ENCODE results near the gene PQBP1.

Gene PQBP1

DNA sequence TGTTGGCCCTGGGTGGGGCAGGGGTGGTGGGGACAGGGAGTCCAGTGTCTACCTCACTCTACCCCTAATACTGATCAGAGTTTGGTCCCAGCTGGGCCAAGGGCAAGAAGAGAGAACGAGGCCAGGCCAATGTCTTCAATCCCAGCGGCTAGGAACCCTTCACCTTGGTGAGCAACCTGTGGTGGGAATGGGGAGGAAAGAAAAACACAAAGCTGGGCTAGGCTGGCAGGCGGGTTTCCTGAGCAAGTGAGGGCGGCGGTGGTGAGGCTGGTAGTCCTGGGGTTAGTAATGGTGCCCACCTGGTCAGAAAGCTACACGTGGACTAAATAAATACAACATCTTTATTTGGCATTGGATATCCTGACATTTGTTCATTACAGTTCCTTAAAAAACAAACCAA lies 5.6 kb downstream of the PQBP1 start:
- TF ChIP-seq, protein P1, sequence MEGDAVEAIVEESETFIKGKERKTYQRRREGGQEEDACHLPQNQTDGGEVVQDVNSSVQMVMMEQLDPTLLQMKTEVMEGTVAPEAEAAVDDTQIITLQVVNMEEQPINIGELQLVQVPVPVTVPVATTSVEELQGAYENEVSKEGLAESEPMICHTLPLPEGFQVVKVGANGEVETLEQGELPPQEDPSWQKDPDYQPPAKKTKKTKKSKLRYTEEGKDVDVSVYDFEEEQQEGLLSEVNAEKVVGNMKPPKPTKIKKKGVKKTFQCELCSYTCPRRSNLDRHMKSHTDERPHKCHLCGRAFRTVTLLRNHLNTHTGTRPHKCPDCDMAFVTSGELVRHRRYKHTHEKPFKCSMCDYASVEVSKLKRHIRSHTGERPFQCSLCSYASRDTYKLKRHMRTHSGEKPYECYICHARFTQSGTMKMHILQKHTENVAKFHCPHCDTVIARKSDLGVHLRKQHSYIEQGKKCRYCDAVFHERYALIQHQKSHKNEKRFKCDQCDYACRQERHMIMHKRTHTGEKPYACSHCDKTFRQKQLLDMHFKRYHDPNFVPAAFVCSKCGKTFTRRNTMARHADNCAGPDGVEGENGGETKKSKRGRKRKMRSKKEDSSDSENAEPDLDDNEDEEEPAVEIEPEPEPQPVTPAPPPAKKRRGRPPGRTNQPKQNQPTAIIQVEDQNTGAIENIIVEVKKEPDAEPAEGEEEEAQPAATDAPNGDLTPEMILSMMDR (IDR thresholded peaks at IDR 0.05; ENCODE audit: insufficient read depth, low read depth, low read length, missing control alignments) = no peak

DNA sequence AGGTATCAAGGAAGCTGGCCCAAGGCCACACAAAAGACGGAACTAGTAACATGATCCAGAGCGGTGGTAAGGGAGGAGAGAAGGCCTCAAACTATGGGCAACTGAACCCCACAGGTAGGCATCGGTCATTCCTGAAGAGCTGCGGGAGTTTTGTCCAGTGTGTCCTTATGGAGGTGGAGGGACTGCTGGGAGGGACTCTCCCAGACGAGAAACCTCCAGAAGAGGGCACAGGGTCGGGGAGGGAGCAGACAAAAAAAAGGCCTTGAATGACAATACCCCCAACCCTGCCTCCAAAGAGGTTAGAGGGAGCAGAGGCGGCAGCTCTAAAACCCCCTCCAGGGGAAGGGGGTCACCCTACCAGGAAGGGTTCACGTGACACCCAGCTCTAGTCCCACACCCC lies 6.5 kb downstream of the PQBP1 start:
- H3K4me3 ChIP-seq (ENCODE audit: low read length) = no peak overlapping the region
- no peak for DNase-seq (ENCODE audit: low read depth)
- TF ChIP-seq, protein P1 (IDR thresholded peaks at IDR 0.05; ENCODE audit: insufficient read depth, low read depth, low read length, missing control alignments) = no peak

More for the DNA sequence above, 5.6 kb downstream of the PQBP1 start:
- no peak for DNase-seq (ENCODE audit: low read depth)
- H3K4me3 ChIP-seq (ENCODE audit: low read length) = no peak overlapping the region

DNA sequence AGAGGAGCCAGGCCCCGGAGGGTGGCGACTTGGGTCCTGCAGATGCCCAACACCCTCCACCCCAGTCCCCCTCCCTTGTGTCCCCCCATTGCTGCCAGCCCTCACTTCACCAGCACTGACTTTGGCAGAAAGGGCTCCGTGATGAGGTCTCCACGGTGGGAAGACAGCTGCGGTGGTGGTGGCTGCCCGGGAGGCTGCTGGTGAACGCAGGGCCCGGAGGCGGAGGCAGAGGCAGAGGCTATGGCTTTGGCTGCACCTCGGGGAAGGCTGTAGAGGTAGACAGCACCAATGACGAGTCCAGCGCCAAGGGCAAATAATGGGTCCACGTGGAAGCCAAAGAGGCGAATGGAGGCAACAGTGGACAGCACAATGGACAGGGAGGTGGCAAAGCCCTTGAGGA lies 6.9 kb downstream of the PQBP1 start:
- TF ChIP-seq, protein P1 (IDR thresholded peaks at IDR 0.05; ENCODE audit: insufficient read depth, low read depth, low read length, missing control alignments) = no peak
- DNase-seq (ENCODE audit: low read depth) = no peak

DNA sequence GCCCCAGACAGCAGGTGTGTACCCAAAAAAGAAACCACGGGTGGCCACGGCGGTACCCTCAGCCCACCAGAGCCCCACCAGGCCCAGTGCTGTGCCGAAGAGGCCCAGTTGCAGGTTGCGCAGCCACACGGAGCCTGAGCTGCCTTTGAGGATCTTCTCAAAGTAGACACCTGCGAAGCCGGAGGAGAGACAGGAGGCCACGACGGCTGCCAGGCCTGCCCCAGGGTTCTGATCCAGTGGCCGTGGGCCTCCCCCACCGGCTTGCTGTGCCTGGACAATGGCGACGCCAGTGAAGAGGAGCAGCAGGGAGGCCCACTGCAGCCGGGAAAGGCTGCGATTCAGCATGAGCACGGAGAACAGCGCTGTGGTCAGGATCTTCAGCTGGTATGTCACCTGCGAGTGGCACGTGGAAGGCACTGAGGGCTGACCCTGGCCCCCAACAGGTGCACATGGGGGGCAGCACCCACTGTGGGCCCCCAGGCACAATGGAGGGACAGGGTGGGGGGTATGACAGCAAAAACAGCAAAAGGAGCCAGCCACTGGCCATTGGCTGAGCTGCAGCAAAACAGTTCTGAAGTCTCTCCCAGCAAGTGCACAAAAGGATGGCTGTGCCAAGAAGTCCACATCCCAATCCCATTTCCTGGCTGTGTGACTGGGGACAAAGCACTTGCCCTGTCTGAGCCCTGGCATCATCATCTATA lies 7.5 kb downstream of the PQBP1 start:
- no peak overlapping the region for H3K4me3 ChIP-seq (ENCODE audit: low read length)
- TF ChIP-seq, protein P1 (IDR thresholded peaks at IDR 0.05; ENCODE audit: insufficient read depth, low read depth, low read length, missing control alignments) = no peak
- DNase-seq (ENCODE audit: low read depth) = no peak

More for the DNA sequence above, 6.9 kb downstream of the PQBP1 start:
- no peak overlapping the region for H3K4me3 ChIP-seq (ENCODE audit: low read length)

DNA sequence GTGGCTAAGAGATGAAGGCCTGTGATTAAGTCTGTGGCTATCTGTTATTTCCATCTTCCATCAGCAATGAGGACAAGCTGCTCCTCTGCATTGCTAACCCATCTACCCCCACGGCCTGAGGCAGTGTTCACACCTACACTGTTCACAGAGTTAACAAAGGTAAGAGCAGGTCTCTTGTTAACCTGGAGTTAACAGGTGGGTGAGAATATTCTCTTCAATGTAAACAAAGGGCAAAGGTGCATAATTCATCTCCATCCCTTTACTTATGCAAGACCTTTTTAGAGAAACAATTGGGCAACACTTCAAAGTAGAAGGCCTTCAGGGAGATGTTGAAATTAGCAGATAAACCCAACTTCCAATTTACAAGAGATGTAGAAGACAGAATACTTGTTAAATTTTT lies 10.9 kb downstream of the PQBP1 start:
- TF ChIP-seq, protein P1 (IDR thresholded peaks at IDR 0.05; ENCODE audit: insufficient read depth, low read depth, low read length, missing control alignments) = no peak
- no peak overlapping the region for H3K4me3 ChIP-seq (ENCODE audit: low read length)
- no peak for DNase-seq (ENCODE audit: low read depth)

DNA sequence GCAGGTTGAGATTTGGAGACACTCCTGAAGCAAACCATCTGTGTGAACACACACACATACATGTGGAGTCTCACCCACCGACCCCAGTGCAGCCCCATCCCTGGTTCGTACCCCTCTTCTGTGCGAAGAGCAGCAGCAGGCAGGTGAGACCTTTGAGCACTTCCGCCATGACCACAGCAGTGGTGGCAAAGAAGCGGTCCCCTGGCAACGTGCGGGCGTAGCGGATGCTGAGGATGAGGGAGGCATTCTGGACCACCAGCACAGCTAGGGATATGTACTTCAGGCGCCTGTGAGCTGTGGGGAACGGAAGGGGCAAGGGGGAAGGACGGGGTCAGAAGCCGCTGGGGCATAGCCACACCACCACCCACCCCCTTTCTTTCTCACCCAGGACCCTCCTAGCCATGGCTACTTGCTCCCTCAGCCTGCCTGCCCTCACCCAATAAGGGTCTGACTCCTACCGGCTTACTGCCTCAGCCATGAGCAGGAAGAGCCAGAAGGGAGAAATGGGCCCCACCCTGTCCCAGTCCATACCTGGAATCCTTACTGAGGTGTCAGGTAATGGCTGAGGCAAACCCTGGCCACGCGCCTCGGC lies 12.1 kb downstream of the PQBP1 start:
- no peak for DNase-seq (ENCODE audit: low read depth)
- TF ChIP-seq, protein P1 (IDR thresholded peaks at IDR 0.05; ENCODE audit: insufficient read depth, low read depth, low read length, missing control alignments) = no peak
- H3K4me3 ChIP-seq (ENCODE audit: low read length) = no peak overlapping the region

Measured in epithelial cell of esophagus (primary cell).